ENCODE data around the gene GALT.

Gene GALT

DNA sequence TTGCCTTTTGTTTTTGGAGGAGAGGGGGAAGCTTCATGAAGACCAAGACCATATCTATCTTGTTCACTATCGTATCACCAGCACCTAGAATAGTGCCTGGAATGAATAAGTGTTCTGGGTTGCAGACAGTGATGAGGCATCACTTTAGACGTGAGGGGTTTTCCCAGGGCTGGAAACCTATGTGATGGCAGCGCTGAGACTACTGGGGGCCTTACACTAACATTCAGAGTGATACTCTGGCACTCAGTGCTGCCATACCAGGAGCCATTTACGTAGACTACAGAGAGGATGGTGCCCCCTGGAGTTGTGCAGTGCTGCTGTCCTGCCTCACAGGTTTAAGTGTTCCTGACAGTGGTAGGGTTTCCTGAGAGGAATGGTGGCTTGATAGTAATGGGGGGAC is 37.7 kb downstream of the GALT start:
- DNase-seq (ENCODE audit: low read depth), result no peak

DNA sequence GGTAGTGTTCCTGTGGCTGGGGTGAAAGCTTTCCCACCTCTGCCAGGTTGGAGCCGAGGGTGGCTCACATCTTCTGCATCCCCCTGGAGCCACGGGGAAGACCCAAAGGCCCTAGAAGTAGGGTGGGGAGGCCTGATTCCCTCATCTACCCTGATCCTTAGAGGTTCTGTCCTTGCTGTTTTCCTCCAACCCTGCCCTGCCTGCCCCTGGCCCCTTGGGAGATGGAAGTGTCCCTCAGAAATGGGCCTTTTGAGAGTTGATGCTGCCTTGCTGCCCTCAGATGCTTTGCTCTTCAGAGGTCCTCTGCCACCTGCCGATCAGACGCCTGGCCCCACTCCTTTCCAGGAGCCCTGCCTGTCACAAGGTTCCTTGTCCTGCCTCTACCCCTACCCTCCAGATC is 38.3 kb downstream of the GALT start:
- DNase-seq (ENCODE audit: low read depth), result no peak

DNA sequence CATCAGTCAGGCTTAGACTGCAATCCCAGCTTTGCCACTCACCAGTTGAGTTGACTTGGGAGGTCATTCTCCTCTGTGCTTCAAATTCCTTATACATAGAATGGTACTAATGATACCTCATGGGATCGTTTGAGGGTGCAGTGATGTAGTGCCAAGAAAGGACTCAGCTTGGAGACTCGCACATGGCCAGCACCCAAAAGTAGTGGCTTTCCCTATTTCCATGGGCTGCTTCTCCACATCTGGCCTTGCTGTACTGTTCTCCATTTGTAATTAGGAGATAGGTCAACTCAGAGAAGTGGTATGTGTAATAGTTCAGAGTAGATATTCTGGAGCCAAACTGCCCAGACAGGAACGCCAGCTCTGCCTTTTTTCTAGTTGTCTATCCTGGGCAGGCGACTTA is 39.1 kb downstream of the GALT start:
- no peak for DNase-seq (ENCODE audit: low read depth)

DNA sequence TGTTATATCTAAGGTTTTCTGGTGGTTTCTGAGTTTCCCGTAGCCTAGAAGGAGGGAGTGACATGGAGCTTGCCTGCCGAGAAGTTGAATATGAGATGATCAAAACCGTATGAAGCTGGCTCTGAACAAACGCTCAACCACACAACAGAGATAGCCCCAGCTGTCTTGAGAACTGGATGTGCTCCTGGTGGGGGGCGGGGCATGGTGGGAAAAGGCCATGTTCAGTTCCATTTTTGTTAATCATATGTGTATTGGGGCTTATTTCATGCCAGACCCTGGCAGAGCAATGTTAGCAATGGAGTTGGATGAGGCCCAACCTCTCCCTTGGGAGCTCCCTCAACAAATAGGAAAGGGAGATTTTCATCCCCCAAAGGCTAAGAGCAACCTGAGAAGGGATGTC is 39.8 kb downstream of the GALT start:
- no peak for DNase-seq (ENCODE audit: low read depth)

DNA sequence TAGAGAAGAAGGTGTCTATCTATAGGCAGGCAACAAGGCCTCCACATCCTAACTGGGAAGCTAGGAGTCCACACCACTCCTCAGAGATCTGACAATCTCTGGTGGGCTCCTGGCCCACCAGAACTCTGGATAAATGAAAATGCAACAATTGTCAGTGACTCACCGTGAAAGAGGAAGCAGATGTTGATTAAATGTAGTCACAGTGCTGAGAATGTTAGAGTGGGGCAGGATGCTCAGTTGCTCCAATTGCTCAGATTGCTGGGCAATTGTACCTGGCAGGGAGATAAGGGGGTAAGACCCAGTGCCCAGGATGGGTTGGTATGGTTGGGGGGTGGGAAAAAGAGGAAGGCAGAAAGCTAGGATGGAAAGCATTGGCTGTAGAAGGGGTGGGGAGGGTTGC is 40.3 kb downstream of the GALT start:
- no peak for DNase-seq (ENCODE audit: low read depth)

DNA sequence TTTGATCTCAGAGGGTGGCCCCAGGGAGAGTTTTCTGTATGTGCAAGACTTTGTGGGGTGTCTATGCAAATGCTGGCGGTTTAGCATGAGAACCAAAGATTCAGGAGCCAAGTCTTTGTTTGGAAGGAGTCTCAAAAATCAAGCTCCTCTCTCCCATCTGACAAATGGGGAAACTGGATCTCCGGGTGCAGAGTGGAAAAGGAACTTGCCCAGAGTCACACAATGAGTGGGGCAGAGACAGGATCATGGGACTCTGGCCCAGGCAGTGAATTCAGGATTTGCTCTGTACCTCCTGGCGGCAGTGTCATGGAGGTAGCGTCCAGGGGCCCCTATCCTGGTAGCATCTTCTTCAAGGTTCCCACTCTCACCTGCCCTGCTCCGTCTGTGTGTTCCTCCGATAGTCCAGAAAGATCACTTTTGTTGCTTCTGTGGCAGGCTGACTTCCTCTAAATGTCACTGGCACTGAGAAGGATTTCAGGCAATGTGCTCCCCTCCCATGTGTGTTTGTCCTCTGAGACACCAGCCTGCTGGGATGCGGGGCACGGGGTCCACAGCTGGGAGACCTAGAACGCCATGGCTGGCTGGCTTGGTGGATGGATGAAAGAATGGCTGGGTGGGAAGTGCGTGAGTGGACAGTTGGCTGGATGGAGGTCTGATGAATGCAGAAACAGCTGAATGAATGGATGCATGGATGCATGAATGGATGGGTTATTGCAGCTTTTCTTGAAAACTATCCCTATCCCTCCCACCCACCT is 41.0 kb downstream of the GALT start:
- DNase-seq (ENCODE audit: low read depth), result no peak

DNA sequence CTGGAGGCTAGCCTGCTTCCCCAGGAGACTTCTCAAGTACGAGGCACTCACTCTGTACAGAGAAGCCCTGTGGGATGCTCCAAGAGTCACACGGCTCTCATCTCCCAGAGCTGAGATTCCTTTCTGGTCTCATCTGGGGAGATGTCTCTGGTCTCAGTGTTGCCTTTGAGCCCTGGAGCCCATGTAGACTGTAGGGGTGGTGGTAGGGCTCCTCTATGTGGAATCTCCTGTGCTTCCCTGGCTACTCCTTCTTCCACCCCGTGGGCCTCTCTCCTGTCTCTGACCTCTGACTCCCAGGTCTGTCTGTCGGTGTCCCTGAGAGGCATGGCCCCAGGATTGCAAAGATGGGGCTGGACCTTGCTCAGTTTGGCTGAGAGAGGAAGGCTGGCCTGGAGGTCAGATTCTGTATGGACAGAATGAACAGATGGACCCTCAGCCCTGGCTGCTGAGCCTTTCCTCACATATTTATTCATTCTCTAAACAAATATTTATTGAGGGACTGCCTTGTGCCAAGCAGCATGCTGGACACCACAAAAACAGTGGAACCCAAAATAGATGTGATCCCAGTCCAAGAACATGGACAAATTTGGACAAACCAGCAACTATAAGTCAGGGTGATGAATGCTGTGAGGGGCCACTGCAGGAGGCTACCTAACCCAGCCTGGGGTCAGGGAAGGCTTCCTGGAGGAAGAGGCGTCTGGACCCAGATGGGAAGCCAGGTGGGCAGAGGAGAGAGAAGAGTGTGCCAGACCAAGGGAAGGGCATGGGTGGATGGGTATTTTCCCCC is 42.0 kb downstream of the GALT start:
- no peak for DNase-seq (ENCODE audit: low read depth)

DNA sequence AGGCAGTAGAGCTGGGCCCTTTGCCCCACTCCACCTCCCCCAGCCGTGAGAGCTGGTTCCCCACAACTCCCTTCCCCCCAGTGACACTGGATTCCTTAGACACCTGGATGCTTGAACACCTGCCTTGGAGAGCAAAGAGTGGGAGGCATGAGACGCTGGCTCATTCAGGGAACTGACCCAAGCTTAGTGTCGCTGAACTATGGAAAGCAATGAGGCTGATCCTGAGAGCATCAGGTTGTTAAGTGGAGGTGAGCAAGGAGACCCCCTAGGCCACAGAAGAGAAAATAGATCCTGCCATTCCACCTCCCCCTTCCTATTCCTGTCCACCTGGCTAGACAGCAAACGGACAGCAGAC is 42.6 kb downstream of the GALT start:
- DNase-seq (ENCODE audit: low read depth), result no peak

DNA sequence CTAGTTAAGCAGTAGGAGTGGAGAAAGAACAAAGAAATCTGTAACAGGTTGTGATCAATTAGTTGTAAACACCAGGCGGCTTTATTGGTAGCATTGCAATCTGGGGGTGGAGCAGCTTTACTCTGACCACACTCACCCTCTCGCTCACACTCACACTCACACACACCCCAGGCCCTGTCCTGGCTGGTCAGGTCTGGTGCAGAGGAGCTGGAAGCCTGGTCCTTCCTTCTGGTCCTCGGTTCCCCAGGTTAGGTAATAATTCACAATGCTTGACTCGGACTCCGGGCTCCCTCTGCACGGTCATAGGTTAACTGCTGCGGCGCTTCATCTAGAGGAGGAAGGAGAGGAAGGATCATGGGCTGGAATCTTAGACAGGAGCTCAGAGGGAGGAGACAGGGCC is 43.0 kb downstream of the GALT start:
- DNase-seq (ENCODE audit: low read depth), result no peak

DNA sequence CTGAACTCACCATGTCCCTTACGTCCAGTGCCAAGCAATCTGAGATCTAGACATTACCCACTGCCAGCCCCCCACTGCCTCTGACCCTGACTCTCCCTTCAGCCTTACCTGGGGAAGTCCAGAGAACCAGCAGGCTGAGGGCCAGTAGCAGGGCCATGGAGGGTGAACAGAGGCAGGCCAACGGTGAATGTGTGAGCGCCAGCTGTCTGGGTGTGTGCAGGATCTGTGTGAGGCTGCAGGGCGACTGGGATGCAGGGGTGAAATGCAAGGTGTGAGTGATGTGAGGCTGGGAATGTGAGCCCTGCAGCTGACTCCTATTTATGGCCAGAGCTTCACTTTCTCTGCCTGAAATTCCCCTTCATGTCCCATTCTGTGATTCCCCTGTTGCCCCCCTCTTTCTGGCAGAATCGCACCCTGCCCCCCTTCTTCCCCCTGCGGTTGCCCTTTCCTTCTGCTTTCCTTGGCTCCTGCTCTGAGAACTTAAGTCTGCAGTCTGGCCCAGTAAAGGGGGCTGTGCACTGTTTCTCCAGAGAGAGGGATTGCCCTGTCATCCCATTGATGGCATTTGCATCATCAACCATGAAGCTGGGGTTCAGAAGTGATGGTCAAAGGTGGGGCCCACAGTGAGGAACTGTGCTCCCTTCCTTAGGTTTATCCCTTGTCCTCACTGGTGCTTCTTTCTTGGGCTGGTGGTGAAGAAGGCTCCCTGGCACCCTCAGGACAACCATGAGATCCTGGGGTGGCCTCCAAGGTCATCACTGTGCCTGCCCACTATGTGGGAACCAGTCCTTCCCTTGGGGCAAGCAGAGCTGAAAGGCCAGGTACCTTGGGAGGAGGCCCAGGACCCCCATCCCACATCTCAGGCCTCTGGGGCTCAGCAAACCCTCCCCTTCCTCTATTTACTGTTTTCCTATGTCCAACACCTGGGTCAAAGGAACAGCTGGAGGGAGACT is 44.8 kb downstream of the GALT start, which contains the start of gene CCL19:
CCL19 (minus strand) TSS at position 294 of the 953 bp plus-strand sequence; CDS start at position 157, 137 bp downstream.
- no peak for DNase-seq (ENCODE audit: low read depth)

DNA sequence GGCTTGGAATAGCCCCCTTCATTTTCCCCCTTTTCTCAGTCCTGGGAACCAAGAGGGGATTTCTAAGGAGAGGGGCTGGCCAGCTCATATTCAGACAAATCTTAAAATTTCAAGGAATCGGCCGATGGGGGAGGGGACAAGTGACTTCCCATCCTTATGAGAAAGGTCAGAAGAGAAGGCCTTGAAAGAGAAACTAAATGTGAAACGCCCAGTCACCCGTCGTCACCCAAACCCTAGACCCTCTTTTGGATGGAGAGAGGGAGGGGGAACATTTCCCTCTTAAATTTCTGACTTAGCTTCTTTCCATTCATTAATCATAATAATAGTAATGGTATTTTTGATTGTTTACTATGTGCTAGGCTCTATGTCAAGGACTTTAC is 45.5 kb downstream of the GALT start:
- DNase-seq (ENCODE audit: low read depth), result no peak

DNA sequence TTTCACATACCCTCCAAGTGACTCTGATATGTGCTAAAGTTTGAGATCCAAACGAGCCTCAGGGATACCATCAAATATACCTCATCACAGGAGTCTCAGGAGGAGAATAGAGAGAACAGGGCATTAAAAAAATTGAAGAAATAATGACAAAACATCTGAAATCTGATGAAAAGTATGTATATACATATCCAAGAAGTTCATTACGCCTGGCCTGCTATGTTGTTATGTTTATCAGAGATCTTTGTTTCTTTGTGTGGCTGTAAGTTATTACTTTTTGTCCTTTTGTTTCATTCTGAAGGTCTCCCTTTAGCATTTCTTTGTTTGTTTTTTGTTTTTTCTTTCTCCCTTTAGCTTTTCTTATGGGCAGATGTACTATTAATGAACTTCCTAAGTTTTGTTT is 47.1 kb downstream of the GALT start:
- no peak for DNase-seq (ENCODE audit: low read depth)

DNA sequence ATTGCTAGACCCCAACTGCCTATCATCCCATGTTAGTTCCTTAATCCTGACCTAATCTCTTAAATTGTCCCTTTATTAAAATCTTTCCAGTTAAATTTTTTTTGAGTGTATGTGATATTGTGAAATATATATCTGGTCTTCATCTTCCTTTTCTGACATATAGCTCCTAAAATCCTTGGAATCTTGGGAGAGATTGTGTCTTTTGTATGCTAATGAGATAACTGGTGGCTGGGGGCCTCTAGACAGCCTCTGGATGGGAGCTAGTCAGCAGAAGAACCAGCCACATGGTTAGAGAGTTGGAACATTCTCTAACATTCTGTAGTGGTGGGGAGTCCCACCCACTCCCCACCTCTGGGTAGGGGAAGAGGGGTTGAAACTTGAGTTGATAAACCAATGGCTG is 48.3 kb downstream of the GALT start:
- DNase-seq (ENCODE audit: low read depth), result no peak

Measured in activated T-helper 1 cell treated with Interleukin-2 at 50 U/mL for 16 hours (primary cell).